Measurements from ENCODE around the gene NPDC1.

NPDC1 gene

GRCh38 chr9:137025517-137025966 lies 20.4 kb downstream of the NPDC1 start:
- DNase-seq (ENCODE audit: low spot score), result no peak

- no peak for DNase-seq (ENCODE audit: low spot score)
These were observed 22.4 kb downstream of the NPDC1 start for GRCh38 chr9:137023583-137023991.

GRCh38 chr9:137023157-137023556 lies 22.8 kb downstream of the NPDC1 start:
- no peak for DNase-seq (ENCODE audit: low spot score)

GRCh38 chr9:137022662-137023008 lies 23.3 kb downstream of the NPDC1 start:
- DNase-seq (ENCODE audit: low spot score), result no peak

GRCh38 chr9:137021979-137022661 lies 23.9 kb downstream of the NPDC1 start:
- peak; percentile 85 for DNase-seq (ENCODE audit: low spot score)

- no peak for DNase-seq (ENCODE audit: low spot score)
These were observed 24.4 kb downstream of the NPDC1 start for GRCh38 chr9:137021568-137021978.

GRCh38 chr9:137020771-137021567 lies 25.0 kb downstream of the NPDC1 start:
- no peak for DNase-seq (ENCODE audit: low spot score)

- no peak for DNase-seq (ENCODE audit: low spot score)
These were observed 25.9 kb downstream of the NPDC1 start for GRCh38 chr9:137019891-137020683.

GRCh38 chr9:137018761-137019559 lies 27.0 kb downstream of the NPDC1 start:
- DNase-seq (ENCODE audit: low spot score), result no peak

- DNase-seq (ENCODE audit: low spot score), result no peak
These were observed 28.0 kb downstream of the NPDC1 start for GRCh38 chr9:137017791-137018497.

GRCh38 chr9:137017071-137017470 lies 28.9 kb downstream of the NPDC1 start:
- no peak for DNase-seq (ENCODE audit: low spot score)

- DNase-seq (ENCODE audit: low spot score), result no peak
These were observed 29.5 kb downstream of the NPDC1 start for GRCh38 chr9:137016436-137016835.

- DNase-seq (ENCODE audit: low spot score), result no peak
These were observed 30.0 kb downstream of the NPDC1 start for GRCh38 chr9:137015976-137016375.

GRCh38 chr9:137015540-137015930 lies 30.4 kb downstream of the NPDC1 start:
- DNase-seq (ENCODE audit: low spot score), result no peak

GRCh38 chr9:137014776-137015539 lies 31.0 kb downstream of the NPDC1 start:
- no peak for DNase-seq (ENCODE audit: low spot score)

- no peak for DNase-seq (ENCODE audit: low spot score)
These were observed 31.8 kb downstream of the NPDC1 start for GRCh38 chr9:137014166-137014565.

- DNase-seq (ENCODE audit: low spot score), result no peak
These were observed 32.4 kb downstream of the NPDC1 start for GRCh38 chr9:137013571-137013940.

GRCh38 chr9:137012694-137013570 lies 33.0 kb downstream of the NPDC1 start:
- no peak for DNase-seq (ENCODE audit: low spot score)

- DNase-seq (ENCODE audit: low spot score), result no peak
These were observed 33.9 kb downstream of the NPDC1 start for GRCh38 chr9:137011907-137012675.
